OCI-LY3 (cell line): ENCODE data around the gene TPSG1.

ENCODE experiments used
- EZH2phosphoT487 ChIP-seq: fragments of 200-600 bp; shearing (Covaris generic); IDR thresholded peaks from 2 replicates; pipeline ENCODE4 v1.6.1; 2018; ENCODE audit warnings: antibody characterized with exemption, mixed run types, low read depth
- TF ChIP-seq, protein P1 (sequence below): fragments of 200-600, 300-600 bp; sonication (generic); IDR thresholded peaks from 2 replicates; pipeline ENCODE4 v1.5.1; 2014; ENCODE audit warnings: antibody characterized with exemption, low read length, low read depth

DNA sequence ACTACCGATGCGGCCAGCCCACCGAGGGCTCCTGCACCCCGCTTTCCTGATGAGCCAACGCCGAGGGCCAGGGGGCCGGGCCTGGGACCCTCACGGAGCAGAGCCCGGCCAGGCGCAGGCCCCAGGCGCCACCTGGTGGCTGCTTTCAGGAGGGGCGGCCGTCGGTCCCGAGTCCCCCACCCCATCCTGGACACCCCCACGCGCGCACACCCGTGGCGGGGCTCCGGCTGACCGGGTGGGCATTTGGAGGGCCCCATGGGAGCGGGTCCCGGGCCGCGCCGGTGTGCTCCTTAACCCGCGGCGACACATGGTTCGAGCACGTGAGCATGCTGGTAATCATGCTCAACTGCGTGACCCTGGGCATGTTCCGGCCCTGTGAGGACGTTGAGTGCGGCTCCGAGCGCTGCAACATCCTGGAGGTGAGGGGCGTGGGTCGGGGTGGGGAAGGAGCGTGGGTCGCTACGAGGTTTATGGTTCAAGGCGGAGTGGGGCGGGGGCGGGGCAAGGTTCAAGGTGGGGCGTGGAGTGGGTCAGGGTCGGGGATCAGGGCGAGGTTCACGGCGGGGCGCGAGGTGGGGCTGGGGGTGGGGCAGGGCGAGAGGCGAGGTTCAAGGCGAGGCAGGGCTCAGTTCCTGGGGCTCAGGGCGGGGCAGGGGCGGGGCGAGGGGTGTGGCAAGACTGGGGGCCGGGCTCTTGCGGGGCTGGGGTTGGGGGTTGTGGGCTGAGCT lies 30.2 kb downstream of the TPSG1 start:
- TF ChIP-seq, protein P1, sequence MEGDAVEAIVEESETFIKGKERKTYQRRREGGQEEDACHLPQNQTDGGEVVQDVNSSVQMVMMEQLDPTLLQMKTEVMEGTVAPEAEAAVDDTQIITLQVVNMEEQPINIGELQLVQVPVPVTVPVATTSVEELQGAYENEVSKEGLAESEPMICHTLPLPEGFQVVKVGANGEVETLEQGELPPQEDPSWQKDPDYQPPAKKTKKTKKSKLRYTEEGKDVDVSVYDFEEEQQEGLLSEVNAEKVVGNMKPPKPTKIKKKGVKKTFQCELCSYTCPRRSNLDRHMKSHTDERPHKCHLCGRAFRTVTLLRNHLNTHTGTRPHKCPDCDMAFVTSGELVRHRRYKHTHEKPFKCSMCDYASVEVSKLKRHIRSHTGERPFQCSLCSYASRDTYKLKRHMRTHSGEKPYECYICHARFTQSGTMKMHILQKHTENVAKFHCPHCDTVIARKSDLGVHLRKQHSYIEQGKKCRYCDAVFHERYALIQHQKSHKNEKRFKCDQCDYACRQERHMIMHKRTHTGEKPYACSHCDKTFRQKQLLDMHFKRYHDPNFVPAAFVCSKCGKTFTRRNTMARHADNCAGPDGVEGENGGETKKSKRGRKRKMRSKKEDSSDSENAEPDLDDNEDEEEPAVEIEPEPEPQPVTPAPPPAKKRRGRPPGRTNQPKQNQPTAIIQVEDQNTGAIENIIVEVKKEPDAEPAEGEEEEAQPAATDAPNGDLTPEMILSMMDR: peak; percentile 71
- no peak for TF ChIP-seq EZH2phosphoT487
